Measurements from ENCODE around the gene INPP5A.

INPP5A gene

GRCh38 chr10:132701099-132701845, 163.7 kb downstream of the INPP5A start:
- Histone ChIP-seq H2BK15ac (ENCODE audit: low read length) (no peak overlapping the region), H2BK12ac (ENCODE audit: low read length) (no peak overlapping the region), H2BK5ac (ENCODE audit: low read length) (no peak overlapping the region), H2AK5ac (ENCODE audit: low read depth, low read length) (no peak overlapping the region), H3K27ac (replicated peaks; ENCODE audit: low read length) (no peak overlapping the region), H2AFZ (ENCODE audit: low read length) (no peak overlapping the region), H3K9ac (ENCODE audit: low read depth, low read length, poor library complexity) (no peak overlapping the region), H3K4ac (ENCODE audit: low read length) (no peak overlapping the region), H3K4me2 (ENCODE audit: insufficient read depth, low read length, poor library complexity, severe bottlenecking) (no peak overlapping the region), H4K8ac (ENCODE audit: low read depth, low read length) (no peak overlapping the region), H3K4me3 (ENCODE audit: low read length in 2 of 2) (no peak overlapping the region), H3K36me3 (replicated peaks in 1 of 2; ENCODE audit: control insufficient read depth in 2 of 2, insufficient read depth in 2 of 2, low read length in 2 of 2) (peaks cover 0 to 11% of the 10 kb centered on the region in 2 donors), H3K4me1 (ENCODE audit: control insufficient read depth in 2 of 2, insufficient read depth in 1 of 2, low read depth in 1 of 2, low read length in 2 of 2) (peaks cover 0 to 11% of the 10 kb centered on the region in 2 donors), H3K9me3 (replicated peaks in 1 of 2; ENCODE audit: control insufficient read depth in 2 of 2, insufficient read depth in 1 of 2, low read depth in 1 of 2, low read length in 2 of 2) (peaks cover 5 to 17% of the 10 kb centered on the region in 2 donors), H4K91ac (ENCODE audit: low read depth, low read length, poor library complexity) (no peak overlapping the region), H3K79me1 (ENCODE audit: low read depth, low read length) (peaks cover 7% of the 10 kb centered on the region), H3K27me3 (ENCODE audit: control insufficient read depth in 3 of 3, insufficient read depth in 3 of 3, low read depth in 1 of 3, low read length in 3 of 3) (no peaks in the 10 kb centered on the region), H3K14ac (ENCODE audit: low read length) (no peak overlapping the region), H2BK120ac (ENCODE audit: low read depth, low read length) (no peak overlapping the region), H3K23ac (ENCODE audit: low read depth, low read length, poor library complexity) (peak overlapping the region; percentile 43), H3K18ac (ENCODE audit: low read length) (no peak overlapping the region)
- no peak for DNase-seq (ENCODE audit: low spot score)
- WGBS, 2 donors (ENCODE audit: extremely low coverage in 2 of 2, insufficient read length in 2 of 2, insufficient replicate concordance in 1 of 2) = no CpG with 5 or more reads among the region's 26 CpGs

GRCh38 chr10:132701846-132702190, 164.2 kb downstream of the INPP5A start:
- H3K18ac ChIP-seq (ENCODE audit: low read length) = no peak overlapping the region
- no peak overlapping the region for H3K9ac ChIP-seq (ENCODE audit: low read depth, low read length, poor library complexity)
- H3K27ac ChIP-seq (replicated peaks; ENCODE audit: low read length) = no peak overlapping the region
- DNase-seq (ENCODE audit: low spot score) = no peak
- no peak overlapping the region for H3K23ac ChIP-seq (ENCODE audit: low read depth, low read length, poor library complexity)
- H2BK120ac ChIP-seq (ENCODE audit: low read depth, low read length) = no peak overlapping the region
- peaks cover 0 to 11% of the 10 kb centered on the region in 2 donors for H3K4me1 ChIP-seq (ENCODE audit: control insufficient read depth in 2 of 2, insufficient read depth in 1 of 2, low read depth in 1 of 2, low read length in 2 of 2)
- no peak overlapping the region for H4K91ac ChIP-seq (ENCODE audit: low read depth, low read length, poor library complexity)
- no peaks in the 10 kb centered on the region for H3K27me3 ChIP-seq (ENCODE audit: control insufficient read depth in 3 of 3, insufficient read depth in 3 of 3, low read depth in 1 of 3, low read length in 3 of 3)
- H3K4me2 ChIP-seq (ENCODE audit: insufficient read depth, low read length, poor library complexity, severe bottlenecking) = no peak overlapping the region
- no peak overlapping the region for H2BK5ac ChIP-seq (ENCODE audit: low read length)
- no peak overlapping the region for H3K4me3 ChIP-seq (ENCODE audit: low read length in 2 of 2)
- peaks cover 0 to 11% of the 10 kb centered on the region in 2 donors for H3K36me3 ChIP-seq (replicated peaks in 1 of 2; ENCODE audit: control insufficient read depth in 2 of 2, insufficient read depth in 2 of 2, low read length in 2 of 2)
- peaks cover 10 to 22% of the 10 kb centered on the region in 2 donors for H3K9me3 ChIP-seq (replicated peaks in 1 of 2; ENCODE audit: control insufficient read depth in 2 of 2, insufficient read depth in 1 of 2, low read depth in 1 of 2, low read length in 2 of 2)
- H2BK12ac ChIP-seq (ENCODE audit: low read length) = no peak overlapping the region
- H2BK15ac ChIP-seq (ENCODE audit: low read length) = no peak overlapping the region
- H4K8ac ChIP-seq (ENCODE audit: low read depth, low read length) = no peak overlapping the region
- H3K4ac ChIP-seq (ENCODE audit: low read length) = no peak overlapping the region
- no peak overlapping the region for H2AFZ ChIP-seq (ENCODE audit: low read length)
- no CpG with 5 or more reads among the region's 13 CpGs for WGBS, 2 donors (ENCODE audit: extremely low coverage in 2 of 2, insufficient read length in 2 of 2, insufficient replicate concordance in 1 of 2)
- peak overlapping the region; percentile 71 for H3K14ac ChIP-seq (ENCODE audit: low read length)
- no peak overlapping the region for H2AK5ac ChIP-seq (ENCODE audit: low read depth, low read length)
- peaks cover 7% of the 10 kb centered on the region for H3K79me1 ChIP-seq (ENCODE audit: low read depth, low read length)

DNA sequence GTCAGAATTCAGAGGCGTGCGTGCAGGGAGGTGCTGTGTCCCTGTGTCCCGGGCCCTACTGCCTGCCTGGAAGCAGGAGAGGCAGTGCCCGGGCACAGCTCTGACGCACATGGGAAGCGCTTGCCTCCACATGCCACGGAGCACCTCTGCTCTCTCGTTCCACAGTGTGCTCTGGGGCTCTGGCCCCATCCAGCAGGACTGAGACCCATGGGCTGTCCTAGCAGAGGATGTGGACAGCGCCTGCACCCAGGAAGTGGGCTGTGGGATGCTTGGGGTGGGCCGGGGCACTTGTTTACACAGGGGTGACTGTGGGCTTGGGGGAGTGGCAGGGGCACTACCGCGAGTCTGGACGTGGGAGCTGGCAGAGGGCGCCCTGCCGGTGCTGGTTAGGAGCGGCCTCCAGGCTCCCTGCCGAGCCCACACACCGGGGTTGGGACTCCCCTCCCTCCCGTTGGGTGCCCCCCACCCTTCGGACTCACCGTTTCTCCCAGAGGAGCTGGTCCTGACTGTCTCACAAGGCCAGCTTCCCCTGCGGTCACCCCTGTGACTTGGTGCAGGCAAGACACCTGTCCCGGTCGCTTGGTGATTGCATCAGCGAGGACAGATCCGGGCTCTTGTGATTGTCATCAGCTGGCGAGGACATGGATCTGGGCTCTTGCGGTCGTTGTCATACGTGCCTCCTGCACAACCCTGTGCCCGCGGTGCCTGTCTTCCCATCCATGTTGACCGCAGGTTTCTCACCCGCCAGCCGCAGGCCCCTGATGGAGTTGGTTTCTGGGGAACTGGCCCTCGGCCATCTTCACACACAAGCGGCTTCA, 165.2 kb downstream of the INPP5A start:
- no peak overlapping the region for H2AFZ ChIP-seq (ENCODE audit: low read length)

More for the DNA sequence above, 165.2 kb downstream of the INPP5A start:
- Histone ChIP-seq H2BK12ac (ENCODE audit: low read length) (no peak overlapping the region), H3K27ac (replicated peaks; ENCODE audit: low read length) (no peak overlapping the region), H2BK120ac (ENCODE audit: low read depth, low read length) (no peak overlapping the region), H3K4me2 (ENCODE audit: insufficient read depth, low read length, poor library complexity, severe bottlenecking) (no peak overlapping the region), H4K91ac (ENCODE audit: low read depth, low read length, poor library complexity) (no peak overlapping the region), H2BK5ac (ENCODE audit: low read length) (no peak overlapping the region), H2AK5ac (ENCODE audit: low read depth, low read length) (no peak overlapping the region), H4K8ac (ENCODE audit: low read depth, low read length) (no peak overlapping the region), H3K18ac (ENCODE audit: low read length) (peak overlapping the region; percentile 48), H3K23ac (ENCODE audit: low read depth, low read length, poor library complexity) (no peak overlapping the region), H3K4me3 (ENCODE audit: low read length in 2 of 2) (no peak overlapping the region), H3K9me3 (replicated peaks in 1 of 2; ENCODE audit: control insufficient read depth in 2 of 2, insufficient read depth in 1 of 2, low read depth in 1 of 2, low read length in 2 of 2) (peaks cover 17 to 32% of the 10 kb centered on the region in 2 donors), H3K14ac (ENCODE audit: low read length) (peak overlapping the region; percentile 56), H2BK15ac (ENCODE audit: low read length) (no peak overlapping the region), H3K9ac (ENCODE audit: low read depth, low read length, poor library complexity) (peak overlapping the region; percentile 44), H3K27me3 (ENCODE audit: control insufficient read depth in 3 of 3, insufficient read depth in 3 of 3, low read depth in 1 of 3, low read length in 3 of 3) (no peaks in the 10 kb centered on the region), H3K79me1 (ENCODE audit: low read depth, low read length) (peaks cover 7% of the 10 kb centered on the region), H3K4ac (ENCODE audit: low read length) (peak overlapping the region; percentile 11), H3K36me3 (replicated peaks in 1 of 2; ENCODE audit: control insufficient read depth in 2 of 2, insufficient read depth in 2 of 2, low read length in 2 of 2) (peaks cover 0 to 11% of the 10 kb centered on the region in 2 donors), H3K4me1 (ENCODE audit: control insufficient read depth in 2 of 2, insufficient read depth in 1 of 2, low read depth in 1 of 2, low read length in 2 of 2) (peaks cover 0 to 11% of the 10 kb centered on the region in 2 donors)
- no peak for DNase-seq (ENCODE audit: low spot score)
- no CpG with 5 or more reads among the region's 37 CpGs for WGBS, 2 donors (ENCODE audit: extremely low coverage in 2 of 2, insufficient read length in 2 of 2, insufficient replicate concordance in 1 of 2)

Data from neuronal stem cell (in vitro differentiated cells).